Smooth muscle cell (in vitro differentiated cells): ENCODE data around the gene SOX11. TPM values are rescaled to one million over a fixed set of nuclear protein-coding genes. Genes with fewer than 3 reads are reported as not detected.
"Not testable (repeated sequence)": the region's sequence is repeated elsewhere in the genome, so short reads cannot be mapped to it uniquely, and the experiment has no call there.

ENCODE experiments used
- DNase-seq: peaks from one replicate; lab custom pipeline; 2025; ENCODE audit not compliant: unreplicated experiment; lab: John Stamatoyannopoulos, UW
- H2AFZ ChIP-seq: fragments of 200-600 bp; sonication (generic); 2 replicates; pipeline ENCODE4 v1.6.0; 2016; ENCODE audit warnings: antibody characterized with exemption, low read depth, mild to moderate bottlenecking
- H3F3A ChIP-seq: fragments of 200-600 bp; sonication (generic); 2 replicates; pipeline ENCODE4 v1.6.0; 2017; ENCODE audit warnings: antibody characterized with exemption, low read depth
- H3K27ac ChIP-seq: fragments of 200-600 bp; sonication (generic); 2 replicates; pipeline ENCODE4 v1.5.1; 2016; ENCODE audit warnings: low read depth, mild to moderate bottlenecking
- H3K27me3 ChIP-seq: fragments of 200-600 bp; sonication (generic); 2 replicates; pipeline ENCODE4 v1.6.1; 2016; ENCODE audit warnings: low read depth, mild to moderate bottlenecking
- H3K36me3 ChIP-seq: fragments of 200-600 bp; sonication (generic); 2 replicates; pipeline ENCODE4 v1.5.1; 2016; ENCODE audit warnings: low read depth
- H3K4me1 ChIP-seq: fragments of 200-600 bp; sonication (generic); 2 replicates; pipeline ENCODE4 v1.5.1; 2016; ENCODE audit warnings: low read depth
- H3K4me2 ChIP-seq: fragments of 200-600 bp; sonication (generic); 2 replicates; pipeline ENCODE4 v1.6.0; 2016; ENCODE audit warnings: mild to moderate bottlenecking
- H3K4me3 ChIP-seq: fragments of 200-600 bp; sonication (generic); 2 replicates; pipeline ENCODE4 v1.5.1; 2016; ENCODE audit warnings: mild to moderate bottlenecking
- H3K79me2 ChIP-seq: fragments of 200-600 bp; sonication (generic); 2 replicates; pipeline ENCODE4 v1.6.0; 2016; ENCODE audit warnings: low read depth, mild to moderate bottlenecking
- H3K9ac ChIP-seq: fragments of 200-600 bp; sonication (generic); 2 replicates; pipeline ENCODE4 v1.6.0; 2016; ENCODE audit warnings: low read depth
- H3K9me3 ChIP-seq: fragments of 200-600 bp; sonication (generic); replicated peaks from 2 replicates; pipeline ENCODE4 v1.5.1; 2016; ENCODE audit warnings: low read depth
- H4K20me1 ChIP-seq: fragments of 200-600 bp; sonication (generic); 2 replicates; pipeline ENCODE4 v1.6.0; 2016; ENCODE audit warnings: low read depth
- CTCF ChIP-seq: fragments of 200-600 bp; sonication (generic); IDR thresholded peaks from 2 replicates; pipeline ENCODE4 v1.5.1; 2017; ENCODE audit warnings: borderline replicate concordance, mild to moderate bottlenecking, antibody characterized with exemption; ENCODE audit not compliant: insufficient read depth, poor library complexity, severe bottlenecking
- WGBS: methylation state at CpG from one replicate; pipeline ENCODE4 v1.1.7; 2016; ENCODE audit warnings: low lambda C conversion rate; 5-methylcytosine and 5-hydroxymethylcytosine counted together
- polyA plus RNA-seq: library from polyadenylated mRNA; unstranded; fragments of >200 nt; fragmentation: Nextera tagmentation; extraction: Ambion mirVana; gene quantifications from 2 replicates; pipeline ENCODE4 v1.2.1, GENCODE V29; 2016
- total RNA-seq: library from RNA; depleted of rRNA; stranded (reverse); fragments of >200 nt; gene quantifications from 2 replicates; pipeline ENCODE4 v1.2.3, GENCODE V29; 2014

Gene SOX11
- total and polyA plus RNA-seq, 2 experiments from 2014 or later, result 4.7 to 20.5 TPM

DNA sequence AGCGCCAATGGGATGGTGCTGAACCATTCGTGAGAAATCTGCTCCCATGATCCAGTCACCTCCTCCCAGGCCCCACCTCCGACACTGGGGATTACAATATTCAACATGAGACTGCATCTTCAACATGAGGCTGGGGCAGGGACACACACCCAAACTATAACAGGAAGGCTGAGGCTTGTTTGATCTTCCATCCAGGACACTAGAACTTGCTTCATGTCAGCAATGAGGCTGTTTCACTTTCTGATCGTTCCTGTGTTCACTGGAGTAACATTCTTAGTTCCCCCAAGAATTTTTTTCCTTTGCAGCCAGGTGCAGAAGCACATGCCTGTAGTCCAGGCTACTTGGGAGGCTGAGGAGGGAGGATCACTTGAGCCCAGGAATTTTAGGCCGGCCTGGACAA lies 30.8 kb upstream of the SOX11 start:
- no peak overlapping the region for H2AFZ ChIP-seq
- H3K4me1 ChIP-seq, result no peaks in the 10 kb centered on the region
- no peak overlapping the region for H3K4me2 ChIP-seq
- no peak for TF ChIP-seq CTCF
- no peaks in the 10 kb centered on the region for H3K9me3 ChIP-seq
- no peaks in the 10 kb centered on the region for H3K79me2 ChIP-seq
- H3K4me3 ChIP-seq, result no peak overlapping the region
- no peaks in the 10 kb centered on the region for H4K20me1 ChIP-seq
- no peak overlapping the region for H3K9ac ChIP-seq
- WGBS, result 92% methylated on average over 5 of the region's 5 CpGs
- no peak for DNase-seq
- H3K36me3 ChIP-seq, result no peaks in the 10 kb centered on the region
- H3K27ac ChIP-seq, result no peak overlapping the region
- H3F3A ChIP-seq, result no peaks in the 10 kb centered on the region
- H3K27me3 ChIP-seq, result no peaks in the 10 kb centered on the region

DNA sequence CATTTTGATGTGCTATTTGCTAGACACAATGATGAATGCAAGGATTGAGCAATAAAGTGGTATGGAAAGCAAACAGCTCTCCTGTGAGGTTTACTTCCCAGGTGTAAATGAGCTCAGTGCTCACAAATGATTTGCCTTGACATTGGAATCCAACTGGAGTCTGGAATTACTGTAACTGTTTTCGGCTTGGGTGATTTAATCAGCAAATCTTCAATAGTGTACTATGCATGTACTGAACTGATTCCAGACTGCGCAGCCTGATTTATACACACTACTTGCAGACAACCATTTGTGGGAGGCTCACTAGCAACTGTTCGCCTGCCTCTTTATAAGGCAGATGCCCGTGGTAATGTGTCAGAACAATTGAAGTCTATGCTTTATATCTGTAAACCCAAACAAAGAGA lies 27.9 kb upstream of the SOX11 start:
- no peak overlapping the region for H3K9ac ChIP-seq
- H3K4me1 ChIP-seq, result no peaks in the 10 kb centered on the region
- no peaks in the 10 kb centered on the region for H4K20me1 ChIP-seq
- H3K4me3 ChIP-seq, result no peak overlapping the region
- H3K9me3 ChIP-seq, result no peaks in the 10 kb centered on the region
- no peak for TF ChIP-seq CTCF
- no peaks in the 10 kb centered on the region for H3K27me3 ChIP-seq
- no peak for DNase-seq
- H3K27ac ChIP-seq, result no peak overlapping the region
- no peak overlapping the region for H2AFZ ChIP-seq
- no peaks in the 10 kb centered on the region for H3K79me2 ChIP-seq
- 92% methylated on average over 4 of the region's 4 CpGs for WGBS
- H3K36me3 ChIP-seq, result no peaks in the 10 kb centered on the region
- no peak overlapping the region for H3K4me2 ChIP-seq
- H3F3A ChIP-seq, result no peaks in the 10 kb centered on the region

GRCh38 chr2:5665066-5665465 lies 27.1 kb upstream of the SOX11 start:
- no peak overlapping the region for H3K27ac ChIP-seq
- DNase-seq, result no peak
- H3K27me3 ChIP-seq, result no peaks in the 10 kb centered on the region
- H3K36me3 ChIP-seq, result no peaks in the 10 kb centered on the region
- H3K79me2 ChIP-seq, result no peaks in the 10 kb centered on the region
- no peak overlapping the region for H3K4me3 ChIP-seq
- H3K9me3 ChIP-seq, result no peaks in the 10 kb centered on the region
- 97% methylated on average over 1 of the region's 1 CpG for WGBS
- no peaks in the 10 kb centered on the region for H3K4me1 ChIP-seq
- no peak overlapping the region for H3K4me2 ChIP-seq
- H4K20me1 ChIP-seq, result no peaks in the 10 kb centered on the region
- H3F3A ChIP-seq, result no peaks in the 10 kb centered on the region
- no peak overlapping the region for H3K9ac ChIP-seq
- no peak overlapping the region for H2AFZ ChIP-seq
- TF ChIP-seq CTCF, result no peak

DNA sequence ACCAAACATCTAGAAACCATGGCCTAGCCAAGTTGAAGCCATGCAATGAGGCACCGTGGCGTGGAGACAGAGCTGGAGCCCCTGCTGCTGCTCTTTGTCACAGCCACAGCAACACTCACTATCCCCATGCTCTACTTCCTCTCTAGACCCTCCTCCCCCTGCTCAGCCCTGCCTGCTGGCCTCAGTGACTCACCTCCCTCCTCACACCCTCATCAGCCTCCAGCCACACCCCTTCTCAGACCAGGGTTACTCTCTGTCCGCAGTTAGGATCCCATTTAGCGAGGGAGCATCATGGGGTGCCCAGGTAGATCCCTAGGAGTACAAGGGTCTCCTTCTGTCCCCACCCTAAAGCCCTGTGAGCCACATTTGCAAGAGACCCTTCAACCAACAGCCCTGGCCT lies 25.4 kb upstream of the SOX11 start:
- H3K4me3 ChIP-seq, result no peak overlapping the region
- no peaks in the 10 kb centered on the region for H4K20me1 ChIP-seq
- H2AFZ ChIP-seq, result no peak overlapping the region
- no peaks in the 10 kb centered on the region for H3F3A ChIP-seq
- TF ChIP-seq CTCF, result no peak
- DNase-seq, result no peak
- no peak overlapping the region for H3K9ac ChIP-seq
- H3K4me1 ChIP-seq, result no peaks in the 10 kb centered on the region
- no peaks in the 10 kb centered on the region for H3K79me2 ChIP-seq
- H3K27me3 ChIP-seq, result peaks cover 14% of the 10 kb centered on the region
- H3K27ac ChIP-seq, result no peak overlapping the region
- WGBS, result 42% methylated on average over 4 of the region's 4 CpGs
- no peaks in the 10 kb centered on the region for H3K9me3 ChIP-seq
- H3K4me2 ChIP-seq, result no peak overlapping the region
- no peaks in the 10 kb centered on the region for H3K36me3 ChIP-seq

- not testable (repeated sequence) for H3K27ac ChIP-seq, H3K4me1 ChIP-seq, H4K20me1 ChIP-seq, DNase-seq, H3K9ac ChIP-seq, H3K4me3 ChIP-seq, H2AFZ ChIP-seq, H3F3A ChIP-seq, H3K79me2 ChIP-seq, H3K4me2 ChIP-seq, H3K9me3 ChIP-seq, H3K36me3 ChIP-seq
- WGBS, result 87% methylated on average over 1 of the region's 1 CpG
- peaks cover 22% of the 10 kb centered on the region for H3K27me3 ChIP-seq
Observed at GRCh38 chr2:5667655-5668054, 24.5 kb upstream of the SOX11 start.
